Suprapubic skin (tissue), 4 donors: ENCODE data around the gene ECM1. TPM values are rescaled to one million over a fixed set of nuclear protein-coding genes. Genes with fewer than 3 reads are reported as not detected.
A peak's percentile ranks its signal among the peaks of the same experiment; 100 is the strongest.

ENCODE experiments used
- DNase-seq, 2 donors: peaks; one replicate each; pipeline ENCODE4 v3.0.0-alpha.2; 2019; ENCODE audit warnings: low spot score in 2 of 2
- H3K27ac ChIP-seq: fragments of 200-600 bp; sonication (generic); one replicate; pipeline ENCODE4 v1.5.1; 2019
- H3K27me3 ChIP-seq: fragments of 200-600 bp; sonication (generic); one replicate; pipeline ENCODE4 v1.5.1; 2019
- H3K36me3 ChIP-seq: fragments of 200-600 bp; sonication (generic); one replicate; pipeline ENCODE4 v1.5.1; 2019
- H3K4me1 ChIP-seq: fragments of 200-600 bp; sonication (generic); one replicate; pipeline ENCODE4 v1.5.1; 2019
- H3K4me3 ChIP-seq: fragments of 200-600 bp; sonication (generic); one replicate; pipeline ENCODE4 v1.5.1; 2019; ENCODE audit warnings: mild to moderate bottlenecking
- H3K9me3 ChIP-seq: fragments of 200-600 bp; sonication (generic); one replicate; pipeline ENCODE4 v1.5.1; 2019
- CTCF ChIP-seq, 2 donors: fragments of 200-600 bp in 1 of 2; fragments of 450-650 bp in 1 of 2; sonication (generic) in 1 of 2; IDR thresholded peaks; one replicate each; pipeline ENCODE4 v1.5.1; 2016 to 2019; ENCODE audit warnings: antibody characterized with exemption in 2 of 2, mild to moderate bottlenecking in 1 of 2, moderate library complexity in 1 of 2
- EP300 ChIP-seq: sonication (generic); formaldehyde crosslinking; IDR thresholded peaks from one replicate; pipeline ENCODE4 v1.6.1; 2017; ENCODE audit warnings: antibody characterized with exemption
- POLR2A ChIP-seq, 2 donors: fragments of 450-650 bp; IDR thresholded peaks; one replicate each; pipeline ENCODE4 v1.6.1; 2017; ENCODE audit warnings: antibody characterized with exemption in 2 of 2, mild to moderate bottlenecking in 2 of 2, moderate library complexity in 2 of 2
- POLR2AphosphoS5 ChIP-seq, 3 donors: sonication (generic); formaldehyde crosslinking; IDR thresholded peaks; one replicate each; pipeline ENCODE4 v1.6.1; 2017; ENCODE audit warnings: antibody characterized with exemption in 3 of 3
- WGBS: methylation state at CpG from one replicate; pipeline ENCODE4 v1.1.5; 2018; 5-methylcytosine and 5-hydroxymethylcytosine counted together
- total RNA-seq, 4 donors: library from RNA; depleted of rRNA; stranded (reverse); fragments of >200 nt; gene quantifications; one replicate each; pipeline ENCODE4 v1.1.0, GENCODE V29; 2016

The ECM1 gene
- total RNA-seq, 4 donors from 2014 or later = 20.8 to 60.7 (median 44.1) TPM

- TF ChIP-seq CTCF (IDR thresholded peaks at IDR 0.05) = peak in 1 of 2 donors; percentile 1
- TF ChIP-seq POLR2A (IDR thresholded peaks at IDR 0.05) = no peak
Observed at GRCh38 chr1:150514913-150515327, 7.0 kb downstream of the ECM1 start.

GRCh38 chr1:150515328-150516049, 7.6 kb downstream of the ECM1 start, which contains the start of gene FALEC:
TSS of gene FALEC (plus strand) at chr1:150515752.
- Histone ChIP-seq H3K36me3 (peaks cover 14% of the 10 kb centered on the region), H3K4me3 (peak within 1 kb of the TSS; percentile 57), H3K27me3 (no peaks in the 10 kb centered on the region), H3K4me1 (peaks cover 35% of the 10 kb centered on the region), H3K9me3 (no peaks in the 10 kb centered on the region), H3K27ac (peak within 1 kb of the TSS; percentile 76)
- WGBS = 1% methylated on average over 35 of the region's 54 CpGs
- no peak for TF ChIP-seq POLR2AphosphoS5 (IDR thresholded peaks at IDR 0.05)
- TF ChIP-seq CTCF (IDR thresholded peaks at IDR 0.05) = no peak
- no peak for TF ChIP-seq POLR2A (IDR thresholded peaks at IDR 0.05)
- TF ChIP-seq EP300 = no peak
- DNase-seq = peak; percentile 96

More at GRCh38 chr1:150514913-150515327, 7.0 kb downstream of the ECM1 start:
- peak in 1 of 2 donors; percentile 71 for DNase-seq
- 29% methylated on average over 21 of the region's 21 CpGs for WGBS
- H3K4me1 ChIP-seq = peaks cover 35% of the 10 kb centered on the region
- H3K27me3 ChIP-seq = no peaks in the 10 kb centered on the region
- peak overlapping the region; percentile 76 for H3K27ac ChIP-seq
- no peaks in the 10 kb centered on the region for H3K9me3 ChIP-seq
- H3K36me3 ChIP-seq = peaks cover 14% of the 10 kb centered on the region
- H3K4me3 ChIP-seq = peak overlapping the region; percentile 57

- Histone ChIP-seq H3K4me3 (peak overlapping the region; percentile 57), H3K27ac (peak overlapping the region; percentile 76), H3K9me3 (no peaks in the 10 kb centered on the region), H3K36me3 (peaks cover 12% of the 10 kb centered on the region), H3K4me1 (peaks cover 35% of the 10 kb centered on the region), H3K27me3 (no peaks in the 10 kb centered on the region)
- no peak for TF ChIP-seq POLR2A (IDR thresholded peaks at IDR 0.05)
- TF ChIP-seq POLR2AphosphoS5 (IDR thresholded peaks at IDR 0.05) = no peak
- TF ChIP-seq EP300 = no peak
- no peak for TF ChIP-seq CTCF (IDR thresholded peaks at IDR 0.05)
- DNase-seq = no peak
- WGBS = 4% methylated on average over 19 of the region's 19 CpGs
Observed at GRCh38 chr1:150516050-150516591, 8.2 kb downstream of the ECM1 start.

DNA sequence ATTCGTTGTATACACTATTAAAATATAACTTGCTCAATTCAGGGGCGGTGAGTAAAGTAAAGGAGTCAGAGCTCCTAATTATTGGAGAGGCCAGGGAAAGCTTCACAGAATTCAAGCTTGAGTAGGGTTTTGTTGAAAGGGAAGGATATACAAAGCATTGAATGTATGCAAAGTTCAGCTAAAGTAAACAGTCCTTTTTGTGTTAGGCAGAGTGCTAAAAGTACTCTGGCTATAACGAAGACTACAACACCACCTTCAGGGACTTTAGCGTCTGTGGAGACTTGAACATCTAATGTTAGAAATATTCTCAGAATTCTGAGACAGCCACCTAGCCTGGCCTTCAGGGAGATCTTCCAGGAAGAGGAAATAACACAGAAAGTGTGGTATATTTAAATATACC, 8.7 kb downstream of the ECM1 start:
- Histone ChIP-seq H3K4me1 (peaks cover 35% of the 10 kb centered on the region), H3K36me3 (peaks cover 7% of the 10 kb centered on the region), H3K27me3 (no peaks in the 10 kb centered on the region), H3K27ac (no peak overlapping the region), H3K9me3 (no peaks in the 10 kb centered on the region), H3K4me3 (no peak overlapping the region)
- WGBS = 45% methylated on average over 4 of the region's 4 CpGs
- DNase-seq = no peak
- no peak for TF ChIP-seq POLR2A (IDR thresholded peaks at IDR 0.05)
- TF ChIP-seq EP300 = no peak

DNA sequence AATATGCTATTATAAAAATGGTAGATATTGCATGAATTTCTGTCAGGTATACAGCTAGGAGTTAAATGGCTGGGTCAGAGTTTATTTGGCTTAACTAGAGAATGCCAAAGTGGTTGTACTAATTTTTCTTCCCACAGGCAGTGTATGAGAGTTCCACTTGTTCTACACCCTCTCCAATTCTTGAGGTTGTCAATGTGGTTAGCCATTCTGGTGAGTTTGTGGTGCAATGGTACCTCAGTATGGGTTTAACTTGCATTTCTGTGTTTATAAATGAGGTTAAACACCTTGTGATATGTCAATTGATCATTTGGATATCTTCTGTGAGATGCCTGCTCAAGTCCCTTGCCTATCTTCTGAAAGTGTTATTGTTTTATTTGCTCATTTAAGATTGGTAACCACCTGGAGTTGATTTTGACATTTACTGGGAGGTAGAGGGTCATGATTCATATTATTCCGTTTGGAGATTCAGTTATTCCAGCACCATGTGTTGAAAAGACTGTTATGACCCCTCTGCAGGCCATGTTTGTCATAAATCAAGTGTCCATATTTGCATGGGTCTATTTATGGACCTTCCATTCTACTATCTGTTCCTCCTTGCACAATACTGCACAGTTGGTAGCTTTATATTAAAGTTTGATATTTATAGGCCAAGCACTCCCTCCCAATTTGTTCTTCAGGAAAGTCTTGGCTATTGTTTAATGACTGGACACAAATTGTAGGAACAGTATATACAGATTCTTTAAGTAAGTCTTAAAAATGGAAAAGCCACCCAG, 13.5 kb downstream of the ECM1 start:
- peaks cover 3% of the 10 kb centered on the region for H3K4me1 ChIP-seq
- H3K27ac ChIP-seq = no peak overlapping the region
- 74% methylated on average over 1 of the region's 1 CpG for WGBS
- no peaks in the 10 kb centered on the region for H3K36me3 ChIP-seq
- TF ChIP-seq POLR2AphosphoS5 (IDR thresholded peaks at IDR 0.05) = no peak
- TF ChIP-seq POLR2A (IDR thresholded peaks at IDR 0.05) = no peak
- TF ChIP-seq EP300 = no peak
- no peak for TF ChIP-seq CTCF (IDR thresholded peaks at IDR 0.05)
- no peaks in the 10 kb centered on the region for H3K9me3 ChIP-seq
- no peaks in the 10 kb centered on the region for H3K27me3 ChIP-seq
- DNase-seq = no peak
- no peak overlapping the region for H3K4me3 ChIP-seq
